Left colon (tissue), 2 donors: ENCODE measurements around the gene PKP4. TPM values are rescaled to one million over a fixed set of nuclear protein-coding genes. Genes with fewer than 3 reads are reported as not detected.

Experiments used
- ATAC-seq: fragments of 200-7000 bp; cut with Tn5 transposase; one replicate; pipeline ENCODE4 v1.9.1; 2020; ENCODE audit warnings: mild to moderate bottlenecking, moderate library complexity
- DNase-seq, 2 donors: peaks; one replicate each; pipeline ENCODE4 v3.0.0-alpha.2; 2020
- intact Hi-C, 2 donors: fragments of 100-400 bp; cut with DNase I in 1 of 2; cut with micrococcal nuclease in 1 of 2; formaldehyde crosslinking; loops; one replicate each; pipeline versions ENCODE4 v1.11.2 to v1.14.0; 2022; cut with DNase I, micrococcal nuclease
- total RNA-seq, 2 donors: library from RNA; stranded (reverse); fragmentation: NEBNext Ultra II Directional; extraction: Animal tissue kit (Norgen Biotek cat#: 25700); gene quantifications; one replicate each; pipeline ENCODE4 v1.2.1, GENCODE V29; 2021
- donor health status: DM: no; HTN: no; CAD: no.
- donor health status: DM: yes; HTN: yes; CAD: no.

PKP4 gene
- total RNA-seq, 2 donors from 2014 or later, result 36.9 to 55.5 TPM

- ATAC-seq (no peak), DNase-seq (no peak)
- intact Hi-C loops, result no loop called here
Measured at GRCh38 chr2:158716921-158717320, 260.2 kb downstream of the PKP4 start.

DNA sequence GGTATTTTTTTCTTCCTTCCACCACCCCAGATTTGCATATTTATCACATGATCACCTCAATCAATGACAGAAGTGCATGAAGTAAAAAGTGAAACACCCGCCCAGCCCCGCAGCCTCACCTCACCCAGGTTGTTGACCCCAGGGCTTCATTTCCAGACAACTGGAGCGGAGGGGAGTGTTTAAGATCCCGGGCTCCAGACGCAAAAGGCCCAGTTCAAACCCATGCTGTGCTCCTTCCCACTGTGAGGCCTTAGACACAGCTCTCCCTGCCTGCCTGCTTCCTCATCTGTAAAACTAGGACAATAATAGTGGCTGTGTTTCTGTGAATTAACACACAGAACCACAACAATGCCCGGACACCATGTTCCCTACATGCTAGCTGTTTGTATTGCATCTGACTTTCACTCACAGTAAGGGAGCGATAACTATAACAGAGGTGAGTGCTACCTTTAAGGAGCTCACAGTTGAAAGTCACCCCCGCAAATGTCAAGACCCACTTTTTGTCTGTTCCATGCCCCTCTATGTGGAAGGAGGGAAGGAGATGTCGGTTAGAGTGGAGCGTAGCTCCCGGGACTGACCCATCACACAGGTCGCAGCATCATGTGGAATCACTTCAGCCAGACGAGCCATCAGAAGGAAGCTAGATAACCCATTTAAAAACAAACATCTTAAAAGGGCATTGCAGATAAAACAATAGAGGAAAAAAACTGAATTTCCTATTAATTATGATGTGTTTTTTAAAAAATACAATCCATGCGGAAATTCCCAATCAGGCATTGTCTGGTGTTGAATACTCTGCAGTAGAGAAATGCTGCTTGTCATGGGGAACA lies 260.8 kb downstream of the PKP4 start:
- intact Hi-C loops, result no loop called here
- no peak for DNase-seq
- ATAC-seq, result no peak

DNA sequence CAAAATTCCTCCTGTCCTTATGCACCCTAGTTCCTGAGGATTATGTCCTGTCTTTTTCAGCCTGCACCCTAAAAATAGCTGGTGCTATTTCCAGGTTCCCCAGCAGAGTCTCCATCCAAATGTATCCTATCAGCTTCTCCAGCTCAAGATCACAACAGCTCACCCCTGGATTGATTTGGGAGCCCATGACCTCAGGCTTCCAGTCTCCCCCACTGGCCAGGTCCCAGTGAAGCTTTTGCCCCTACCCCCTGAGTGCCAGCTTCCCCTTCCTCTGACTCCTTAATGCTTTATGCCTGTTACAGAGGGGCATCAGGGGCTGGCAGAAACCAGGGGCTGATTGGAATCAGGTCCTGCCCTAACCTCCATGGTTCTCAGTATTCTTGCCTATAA lies 261.4 kb downstream of the PKP4 start:
- ATAC-seq, result no peak
- intact Hi-C loops, result no loop called here
- no peak for DNase-seq

GRCh38 chr2:158718851-158719250 lies 262.1 kb downstream of the PKP4 start:
- ATAC-seq (no peak), DNase-seq (no peak)
- intact Hi-C loops, result no loop called here

- DNase-seq, result no peak
- intact Hi-C loops, result no loop called here
- no peak for ATAC-seq
Measured at GRCh38 chr2:158719403-158719802, 262.7 kb downstream of the PKP4 start.

DNA sequence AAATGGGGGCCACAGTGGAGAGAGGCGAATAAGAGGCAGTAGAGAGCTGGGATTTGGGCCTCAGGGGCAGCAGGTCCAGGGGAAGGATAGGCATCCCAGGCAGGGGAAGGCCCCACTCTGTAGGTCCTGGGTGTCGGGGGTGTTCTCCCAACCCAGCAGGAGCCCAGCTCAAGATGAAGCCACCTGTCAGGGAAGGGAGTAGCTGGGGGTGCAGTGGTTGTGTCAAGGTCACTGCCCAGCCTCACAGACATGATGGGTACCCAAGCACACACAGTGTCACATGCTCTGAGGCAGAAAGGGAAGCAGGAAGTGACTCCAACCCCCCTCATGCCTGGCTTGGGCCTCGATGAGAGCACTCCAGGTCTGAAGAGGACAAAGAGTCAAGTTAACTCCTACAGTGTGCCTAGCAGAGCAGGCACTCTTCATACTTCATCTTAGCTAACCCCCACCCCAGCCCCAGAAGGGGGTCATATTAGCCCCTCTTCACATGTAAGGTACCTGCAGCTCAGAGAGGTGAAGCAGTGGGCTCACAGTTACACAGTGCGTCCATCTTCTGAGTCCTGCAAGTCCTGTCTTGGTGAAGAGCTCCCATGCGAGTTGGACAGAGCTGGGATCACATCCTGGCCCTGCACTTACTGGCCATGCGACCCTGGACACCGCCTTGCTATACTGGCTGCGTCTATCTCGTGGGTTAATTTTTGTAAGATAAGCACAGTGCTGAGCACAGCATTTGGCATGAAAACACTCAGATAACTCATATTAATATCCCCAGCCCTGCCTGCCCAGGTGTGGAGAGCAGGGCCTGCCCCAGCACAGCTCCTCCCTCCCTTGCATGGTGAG lies 265.7 kb downstream of the PKP4 start:
- ATAC-seq (no peak), DNase-seq (no peak)
- intact Hi-C loops, result no loop called here

DNA sequence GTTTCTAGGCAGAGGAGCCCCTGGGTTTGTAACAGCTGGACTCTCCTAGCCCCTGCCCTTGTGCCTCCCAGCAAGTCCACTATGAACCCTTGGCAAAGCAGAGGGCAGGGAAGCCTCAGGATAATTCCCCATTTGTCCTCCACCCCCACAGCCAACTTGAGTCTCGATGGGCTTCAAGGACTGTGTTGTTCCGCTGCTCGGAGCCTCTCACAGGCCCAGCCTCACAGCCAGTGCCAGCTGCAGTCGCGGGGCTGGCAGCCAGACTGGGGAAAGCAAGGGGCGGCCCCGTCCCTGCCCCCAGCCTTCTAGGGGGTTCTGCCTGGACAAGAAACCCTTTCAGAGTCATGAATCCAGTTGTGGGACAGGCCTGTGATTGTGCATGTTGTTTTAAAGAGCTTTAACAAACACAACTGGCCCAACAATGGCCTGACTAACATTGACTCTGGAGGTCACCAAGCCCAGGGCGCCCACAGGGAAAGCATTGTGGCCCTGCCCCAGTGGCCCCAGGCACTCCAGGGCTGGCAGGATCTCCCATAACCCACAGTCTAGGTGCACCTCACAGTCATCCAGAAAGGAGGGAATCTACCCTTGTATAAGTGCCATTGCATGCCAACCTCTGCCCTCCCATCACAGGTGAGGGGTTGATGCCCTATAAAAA lies 266.6 kb downstream of the PKP4 start:
- no peak for DNase-seq
- ATAC-seq, result no peak
- intact Hi-C loops, result no loop called here

GRCh38 chr2:158723921-158724802 lies 267.4 kb downstream of the PKP4 start:
- DNase-seq, result no peak

GRCh38 chr2:158724803-158725381 lies 268.1 kb downstream of the PKP4 start:
- peak; percentile 47 for ATAC-seq
- no peak for DNase-seq
- intact Hi-C loops, result no loop called here

More at GRCh38 chr2:158723921-158724802, 267.4 kb downstream of the PKP4 start:
- intact Hi-C loops, result no loop called here
- ATAC-seq, result peak; percentile 59

DNA sequence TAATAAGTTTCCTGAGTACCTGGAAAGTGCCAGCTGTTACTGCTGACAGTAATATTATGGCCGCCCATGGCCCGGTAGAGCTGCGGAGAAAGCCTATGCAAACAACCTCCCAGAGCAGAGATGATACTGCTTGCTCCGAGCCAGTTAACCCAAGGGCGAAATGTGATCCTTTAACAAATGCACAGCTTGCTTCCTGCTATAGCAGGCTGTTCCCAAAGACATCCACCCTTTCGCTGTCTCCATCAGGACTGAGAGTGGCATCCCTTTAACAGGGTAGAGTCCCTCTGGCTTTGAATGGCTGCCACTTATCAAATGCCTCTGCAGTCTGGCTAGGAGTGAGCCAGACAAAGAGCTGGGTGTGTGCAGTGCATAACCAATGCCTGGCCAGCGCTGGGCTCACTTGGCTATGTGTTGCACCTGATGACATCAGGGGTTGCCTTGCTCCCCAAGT lies 268.7 kb downstream of the PKP4 start:
- ATAC-seq (no peak), DNase-seq (no peak)
- intact Hi-C loops, result no loop called here

- intact Hi-C loops, result no loop called here
- DNase-seq (no peak), ATAC-seq (peak; percentile 55)
Measured at GRCh38 chr2:158726911-158727592, 270.3 kb downstream of the PKP4 start.

- no peak for ATAC-seq
- intact Hi-C loops, result no loop called here
- DNase-seq, result no peak
Measured at GRCh38 chr2:158728422-158728821, 271.7 kb downstream of the PKP4 start.

- intact Hi-C loops, result no loop called here
- DNase-seq, result no peak
- ATAC-seq, result no peak
Measured at GRCh38 chr2:158729451-158729850, 272.7 kb downstream of the PKP4 start.

DNA sequence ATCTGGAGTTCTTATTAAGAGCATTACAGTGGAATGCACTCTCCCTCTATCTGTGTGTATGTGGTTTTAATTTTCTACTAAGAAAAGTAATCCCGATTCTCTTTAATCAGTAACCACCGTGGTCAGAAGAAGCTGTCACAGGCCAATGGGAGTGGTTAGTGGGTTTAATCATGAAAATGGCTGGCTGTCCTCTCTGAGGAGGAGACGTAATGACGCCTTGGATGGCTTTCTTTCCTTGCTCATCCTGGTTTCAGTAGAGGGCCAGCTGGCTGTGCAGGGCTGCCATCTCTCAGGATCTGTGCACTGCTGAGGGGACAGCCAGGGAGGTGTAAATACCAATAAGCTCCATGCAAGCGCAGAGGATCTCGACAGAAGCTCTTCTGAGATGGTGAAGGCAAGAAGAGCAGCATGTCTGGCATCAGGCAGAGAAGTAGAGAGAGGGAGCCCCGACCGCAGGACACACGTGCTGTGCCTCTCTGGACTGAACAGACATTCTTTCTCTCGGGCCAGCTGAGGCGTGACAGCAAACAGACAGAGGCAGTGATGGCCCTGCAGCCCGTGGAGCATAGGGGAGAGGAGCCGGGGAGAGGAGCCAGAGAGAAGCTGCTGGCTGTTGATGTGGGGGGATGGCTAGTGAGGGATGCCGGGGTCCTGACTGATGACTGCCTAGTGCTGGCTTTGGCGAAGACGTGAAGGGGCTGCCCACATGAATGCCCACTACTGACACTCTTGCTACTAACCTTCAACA lies 273.3 kb downstream of the PKP4 start:
- ATAC-seq, result no peak
- intact Hi-C loops, result no loop called here
- no peak for DNase-seq

DNA sequence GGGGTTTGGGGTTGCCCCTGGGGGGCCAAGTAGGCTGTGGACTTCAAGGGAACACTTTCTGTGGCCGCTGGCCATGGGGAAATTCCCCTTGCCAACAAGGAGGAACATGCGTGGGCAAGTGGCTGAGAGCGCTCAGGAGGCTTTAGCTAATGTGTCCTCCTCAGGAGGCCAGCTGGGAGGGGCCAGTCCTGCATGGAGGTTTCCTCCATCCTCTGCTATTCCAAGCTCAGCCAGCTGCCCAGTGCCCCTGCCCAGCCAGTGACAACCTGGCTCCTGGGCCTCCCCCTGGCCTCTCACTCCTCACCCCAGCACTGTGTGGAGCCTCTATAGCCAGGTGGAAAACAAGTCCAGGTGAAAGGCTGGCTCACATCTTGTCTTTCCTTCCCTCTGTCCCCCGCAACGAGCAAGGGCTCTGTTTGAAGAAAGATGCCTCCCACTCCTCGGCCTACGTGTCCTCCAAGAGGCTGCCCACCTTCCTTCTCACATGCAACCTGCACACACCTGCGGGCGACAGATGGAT lies 273.9 kb downstream of the PKP4 start:
- DNase-seq, result no peak
- ATAC-seq, result no peak
- intact Hi-C loops, result no loop called here

DNA sequence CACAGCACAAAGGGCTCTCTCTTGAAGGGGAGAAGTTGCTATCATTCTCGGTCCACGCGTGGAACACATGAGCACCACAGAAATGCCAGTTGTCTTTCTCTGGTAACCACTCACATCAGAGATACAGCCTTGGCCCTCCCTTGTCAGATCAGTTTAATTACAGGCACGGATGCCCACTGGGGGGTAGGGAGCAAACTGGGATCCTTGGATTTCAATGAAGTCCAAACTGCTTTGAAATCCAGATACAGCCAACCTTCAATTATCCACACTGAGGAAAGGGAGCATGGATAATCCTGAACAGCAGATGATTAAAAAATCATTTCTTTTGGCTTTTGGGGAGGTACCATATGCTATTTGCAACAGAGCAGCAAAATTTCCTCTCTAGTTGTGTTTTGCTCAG lies 274.6 kb downstream of the PKP4 start:
- intact Hi-C loops, result no loop called here
- DNase-seq (no peak), ATAC-seq (no peak)
